Activated T-helper 2 cell treated with anti-CD3 and anti-CD28 coated beads, Interferon-gamma antibody, Interleukin-2, Interleukin-4, amounts not matched to agents 10 μg/mL and 5 μg/mL and 100 μg/mL, durations not matched to agents 14 hours and 24 hours and 36 hours (primary cell): Measurements from ENCODE around the gene NUDT22. TPM values are rescaled to one million over a fixed set of nuclear protein-coding genes. Genes with fewer than 3 reads are reported as not detected.

ENCODE experiments used
- DNase-seq: peaks from one replicate; pipeline ENCODE4 v3.0.0; 2021; ENCODE audit warnings: low spot score
- H3K27ac Mint-ChIP-seq: one replicate; pipeline ENCODE4 v1.8.0; 2021; ENCODE audit warnings: mixed read lengths
- H3K27me3 Mint-ChIP-seq: one replicate; pipeline ENCODE4 v1.8.0; 2021; ENCODE audit warnings: low read depth, mixed read lengths
- H3K36me3 Mint-ChIP-seq: one replicate; pipeline ENCODE4 v1.8.0; 2021; ENCODE audit warnings: low read depth, mixed read lengths
- H3K4me1 Mint-ChIP-seq: one replicate; pipeline ENCODE4 v1.8.0; 2021; ENCODE audit warnings: low read depth, mixed read lengths
- H3K4me3 Mint-ChIP-seq: one replicate; pipeline ENCODE4 v1.8.0; 2021; ENCODE audit warnings: low read depth, mild to moderate bottlenecking, moderate library complexity, mixed read lengths
- H3K9me3 Mint-ChIP-seq: one replicate; pipeline ENCODE4 v1.8.0; 2021; ENCODE audit warnings: mixed read lengths
- intact Hi-C: fragments of 100-400 bp; cut with micrococcal nuclease; formaldehyde crosslinking; loops from one replicate; pipeline ENCODE4 v1.15.1; 2023
- total RNA-seq: library from RNA; stranded (reverse); gene quantifications from 2 replicates; pipeline ENCODE4 v1.2.3, GENCODE V29; 2022

NUDT22 gene
- total RNA-seq, 1 donor from 2014 or later = 77.0 TPM

- H3K36me3 Mint-ChIP-seq = peaks cover 11% of the 10 kb centered on the region
- H3K27me3 Mint-ChIP-seq = no peaks in the 10 kb centered on the region
- DNase-seq = no peak
- no peaks in the 10 kb centered on the region for H3K9me3 Mint-ChIP-seq
- peaks cover 15% of the 10 kb centered on the region for H3K4me1 Mint-ChIP-seq
- peak overlapping the region; percentile 84 for H3K27ac Mint-ChIP-seq
- intact Hi-C loops = loop anchor here (2.0 kb wide), 1 partner anchor 61 kb away; the partner anchor contains the start of gene FERMT3
- peak overlapping the region; percentile 91 for H3K4me3 Mint-ChIP-seq
These were observed 42.2 kb downstream of the NUDT22 start for GRCh38 chr11:64268025-64268892.

DNA sequence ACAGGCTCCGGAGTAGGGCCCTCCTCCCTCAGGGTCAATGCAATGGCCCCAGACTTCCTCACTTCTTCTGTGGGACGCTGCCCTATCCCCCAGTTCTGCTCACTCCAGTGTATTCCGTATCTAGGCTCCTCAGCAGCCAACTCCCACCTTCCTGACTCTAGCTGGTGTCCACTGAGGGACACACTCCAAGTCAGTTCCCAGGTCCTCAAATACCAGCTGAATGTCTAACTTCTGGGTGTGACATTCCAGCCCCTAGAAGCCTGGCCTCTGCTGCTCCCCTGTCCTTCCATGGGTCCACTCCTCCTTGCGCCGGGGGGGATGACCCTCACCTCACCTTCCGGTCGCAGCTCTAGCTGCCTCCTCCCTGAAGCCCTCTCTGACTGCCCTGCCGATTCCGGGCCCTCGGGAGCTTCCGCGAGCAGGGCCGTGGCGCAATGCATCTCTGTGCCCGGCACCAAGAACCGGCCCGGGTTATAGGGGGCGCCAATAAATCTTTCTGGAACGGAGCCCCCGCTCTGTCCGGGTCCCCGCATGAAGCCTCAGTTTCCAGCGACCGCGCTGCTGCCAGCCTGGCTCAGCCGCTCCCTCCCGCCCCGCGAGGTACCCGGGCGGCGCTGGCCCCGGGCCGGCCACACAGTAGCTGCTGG, 42.9 kb downstream of the NUDT22 start:
- peak overlapping the region; percentile 84 for H3K27ac Mint-ChIP-seq
- intact Hi-C loops = loop anchor here (1.0 to 2.0 kb wide), 3 partner anchors 18 to 62 kb away; partner anchors contain the start of genes FERMT3, PLCB3 and TRMT112
- no peaks in the 10 kb centered on the region for H3K27me3 Mint-ChIP-seq
- peak overlapping the region; percentile 91 for H3K4me3 Mint-ChIP-seq
- DNase-seq = peak; percentile 54
- peaks cover 11% of the 10 kb centered on the region for H3K36me3 Mint-ChIP-seq
- no peaks in the 10 kb centered on the region for H3K9me3 Mint-ChIP-seq
- peaks cover 15% of the 10 kb centered on the region for H3K4me1 Mint-ChIP-seq

DNA sequence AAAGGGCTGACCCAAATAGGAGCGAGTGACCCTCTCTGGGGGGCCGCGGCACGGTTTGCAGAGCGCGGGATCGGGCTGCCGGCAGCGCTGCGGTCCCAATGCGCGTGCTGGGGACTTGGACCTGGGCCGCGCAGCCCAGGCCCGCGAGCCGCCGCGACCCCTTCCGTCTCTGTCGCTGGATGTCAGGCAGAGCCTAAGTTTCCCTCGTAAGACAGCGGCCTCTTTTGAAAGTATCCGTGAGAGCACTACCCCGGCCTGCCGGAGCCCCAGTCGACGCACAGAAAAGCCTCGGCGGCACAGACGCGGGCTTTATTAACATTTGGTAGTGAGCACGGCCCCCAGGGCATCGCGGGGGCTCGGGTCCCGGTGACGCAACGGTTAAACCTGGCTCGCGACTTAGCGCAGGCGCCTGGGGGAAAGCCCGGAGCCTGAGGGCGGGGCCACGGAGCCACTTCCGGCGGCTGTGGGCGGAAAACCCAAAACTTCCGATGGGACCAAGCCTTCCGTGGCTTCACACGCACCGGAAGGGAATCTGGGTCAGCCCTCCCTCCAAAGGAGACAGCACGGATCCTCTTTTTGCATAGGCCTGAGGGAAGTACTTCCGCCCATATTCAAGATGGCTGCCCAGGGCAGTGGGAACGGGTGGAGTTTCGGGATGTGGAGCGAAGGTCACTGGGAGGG, 43.6 kb downstream of the NUDT22 start:
- DNase-seq = peak; percentile 97
- Mint-ChIP-seq H3K9me3 (no peaks in the 10 kb centered on the region), H3K4me1 (peaks cover 15% of the 10 kb centered on the region), H3K4me3 (peak overlapping the region; percentile 91), H3K27me3 (no peaks in the 10 kb centered on the region), H3K36me3 (peaks cover 11% of the 10 kb centered on the region), H3K27ac (peak overlapping the region; percentile 84)
- intact Hi-C loops = loop anchor here (1.0 to 2.0 kb wide), 7 partner anchors 16 to 83 kb away; partner anchors contain the start of genes FERMT3, FKBP2, GPR137 and PLCB3

DNA sequence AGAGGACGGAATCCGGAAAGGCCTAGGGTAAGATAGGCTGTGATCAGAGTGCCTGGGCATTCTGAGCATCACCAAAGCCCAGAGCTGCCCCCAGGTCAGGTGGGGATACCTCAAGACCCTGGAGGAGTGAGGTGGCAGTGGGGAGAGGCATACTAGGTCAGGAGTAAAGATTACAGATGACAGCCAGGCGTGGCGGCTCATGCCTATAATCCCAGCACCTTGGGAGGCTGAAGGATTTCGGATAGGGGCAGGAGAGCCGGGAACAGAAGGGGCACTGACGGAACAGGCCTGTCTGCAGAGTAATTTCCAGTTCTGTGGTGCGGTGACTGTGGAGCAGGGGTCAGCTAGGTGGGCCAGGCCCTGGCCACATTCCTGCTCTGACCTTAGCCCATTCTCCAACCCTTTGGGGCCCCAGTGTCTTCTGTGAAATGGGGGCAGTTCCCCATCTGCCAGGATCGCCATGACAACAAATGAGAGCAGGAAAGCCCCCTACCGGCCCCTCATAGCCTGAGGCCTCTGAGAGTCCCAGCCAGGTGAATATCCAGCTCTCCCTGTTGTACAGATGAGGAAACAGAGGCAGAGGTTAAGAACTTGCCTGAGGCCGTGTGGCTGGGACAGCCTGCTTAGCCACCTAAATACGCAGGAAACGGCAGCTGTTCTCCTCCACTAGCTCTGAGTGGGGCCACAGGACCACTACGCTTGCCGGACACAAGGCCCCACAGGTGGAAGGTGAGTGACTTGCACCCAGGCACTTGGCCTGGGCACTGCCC, 49.1 kb downstream of the NUDT22 start:
- Mint-ChIP-seq H3K36me3 (peaks cover 15% of the 10 kb centered on the region), H3K27me3 (no peaks in the 10 kb centered on the region), H3K4me1 (peaks cover 6% of the 10 kb centered on the region), H3K9me3 (no peaks in the 10 kb centered on the region), H3K4me3 (no peak overlapping the region), H3K27ac (no peak overlapping the region)
- DNase-seq = no peak
- intact Hi-C loops = no loop called here

DNA sequence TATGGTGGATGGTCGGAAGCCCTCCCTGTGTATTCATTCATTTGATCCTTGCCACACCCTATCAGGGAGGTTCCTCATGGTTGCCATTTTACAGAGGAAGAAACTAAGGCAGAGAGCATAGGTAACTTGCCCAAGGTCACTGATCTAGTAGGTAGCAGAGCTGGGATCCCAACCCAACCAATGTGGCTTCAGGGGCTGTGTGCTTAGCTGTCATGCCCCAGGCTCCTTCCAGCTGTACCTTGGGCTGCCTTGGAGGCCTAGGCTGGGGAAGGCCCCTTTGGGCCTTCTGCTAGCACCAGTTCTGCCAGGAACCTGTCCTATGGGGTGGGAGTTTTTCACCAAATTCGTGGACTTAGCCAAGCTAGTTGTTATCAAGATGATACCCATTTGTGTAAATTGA, 49.8 kb downstream of the NUDT22 start:
- H3K27me3 Mint-ChIP-seq = no peaks in the 10 kb centered on the region

GRCh38 chr11:64276653-64277431, 50.8 kb downstream of the NUDT22 start:
- no peak for DNase-seq
- Mint-ChIP-seq H3K36me3 (peaks cover 23% of the 10 kb centered on the region), H3K4me1 (peaks cover 5% of the 10 kb centered on the region), H3K9me3 (no peaks in the 10 kb centered on the region), H3K27me3 (no peaks in the 10 kb centered on the region), H3K27ac (no peak overlapping the region), H3K4me3 (no peak overlapping the region)
- intact Hi-C loops = no loop called here

More for the DNA sequence above, 49.8 kb downstream of the NUDT22 start:
- no peak for DNase-seq
- H3K9me3 Mint-ChIP-seq = no peaks in the 10 kb centered on the region
- peaks cover 6% of the 10 kb centered on the region for H3K4me1 Mint-ChIP-seq
- H3K4me3 Mint-ChIP-seq = no peak overlapping the region
- peaks cover 15% of the 10 kb centered on the region for H3K36me3 Mint-ChIP-seq
- H3K27ac Mint-ChIP-seq = no peak overlapping the region
- intact Hi-C loops = no loop called here

GRCh38 chr11:64278576-64279190, 52.6 kb downstream of the NUDT22 start:
- intact Hi-C loops = no loop called here
- peaks cover 20% of the 10 kb centered on the region for H3K36me3 Mint-ChIP-seq
- peaks cover 4% of the 10 kb centered on the region for H3K4me1 Mint-ChIP-seq
- H3K27ac Mint-ChIP-seq = no peak overlapping the region
- H3K27me3 Mint-ChIP-seq = no peaks in the 10 kb centered on the region
- no peak overlapping the region for H3K4me3 Mint-ChIP-seq
- H3K9me3 Mint-ChIP-seq = no peaks in the 10 kb centered on the region
- DNase-seq = no peak

Other genes with a start within 250 kb of the NUDT22 start
- gene OTUB1, start 239.8 kb upstream of the NUDT22 start, total RNA-seq = 107 and 110 TPM in 2 replicates
- gene FLRT1, start 190.3 kb upstream of the NUDT22 start, total RNA-seq = not detected in 2 replicates
- gene MACROD1, start 60.2 kb upstream of the NUDT22 start, total RNA-seq = 23.4 and 26.7 TPM in 2 replicates
- gene STIP1, start 40.1 kb upstream of the NUDT22 start, total RNA-seq = 480 and 484 TPM in 2 replicates
- 197 and 202 TPM in 2 replicates for gene FERMT3, start 19.6 kb upstream of the NUDT22 start, total RNA-seq
- gene TRPT1, start 88 bp upstream of the NUDT22 start, total RNA-seq = 33.7 and 35.5 TPM in 2 replicates
- 24.5 and 25.8 TPM in 2 replicates for gene DNAJC4, start 4.3 kb downstream of the NUDT22 start, total RNA-seq
- gene VEGFB, start 8.3 kb downstream of the NUDT22 start, total RNA-seq = 67.4 and 82.0 TPM in 2 replicates
- 36.6 and 37.1 TPM in 2 replicates for gene FKBP2, start 14.8 kb downstream of the NUDT22 start, total RNA-seq
- 262 and 273 TPM in 2 replicates for gene PPP1R14B, start 20.7 kb downstream of the NUDT22 start, total RNA-seq
- gene PLCB3, start 25.3 kb downstream of the NUDT22 start, total RNA-seq = 21.0 and 23.4 TPM in 2 replicates
- 33.2 and 34.7 TPM in 2 replicates for gene BAD, start 58.4 kb downstream of the NUDT22 start, total RNA-seq
- gene GPR137, start 59.6 kb downstream of the NUDT22 start, total RNA-seq = 32.7 and 38.0 TPM in 2 replicates
- not detected in 2 replicates for gene KCNK4, start 65.0 kb downstream of the NUDT22 start, total RNA-seq
- gene CATSPERZ, start 74.1 kb downstream of the NUDT22 start, total RNA-seq = 0.59 TPM in 1 of 2 replicates, not detected in the other
- 49.4 and 54.6 TPM in 2 replicates for gene ESRRA, start 79.2 kb downstream of the NUDT22 start, total RNA-seq
- 290 and 291 TPM in 2 replicates for gene TRMT112, start 91.3 kb downstream of the NUDT22 start, total RNA-seq
- 112 and 118 TPM in 2 replicates for gene PRDX5, start 91.8 kb downstream of the NUDT22 start, total RNA-seq
- gene CCDC88B, start 113.9 kb downstream of the NUDT22 start, total RNA-seq = 127 and 128 TPM in 2 replicates
- gene RPS6KA4, start 132.9 kb downstream of the NUDT22 start, total RNA-seq = 38.7 and 43.7 TPM in 2 replicates